Esophagus muscularis mucosa (tissue), 3 donors: ENCODE results near the gene EIF2S2.

ENCODE experiments used
- EP300 ChIP-seq: sonication (generic); formaldehyde crosslinking; IDR thresholded peaks from one replicate; pipeline ENCODE4 v1.6.1; 2017; ENCODE audit warnings: antibody characterized with exemption
- TF ChIP-seq, protein P1 (sequence below), 3 experiments: fragments of 200-600 bp in 2 of 3; fragments of 450-650 bp in 1 of 3; sonication (generic) in 2 of 3; IDR thresholded peaks; one replicate each; pipeline ENCODE4 v1.5.1; 2017 to 2019; ENCODE audit warnings: antibody characterized with exemption in 3 of 3, mild to moderate bottlenecking in 2 of 3, moderate library complexity in 1 of 3

DNA sequence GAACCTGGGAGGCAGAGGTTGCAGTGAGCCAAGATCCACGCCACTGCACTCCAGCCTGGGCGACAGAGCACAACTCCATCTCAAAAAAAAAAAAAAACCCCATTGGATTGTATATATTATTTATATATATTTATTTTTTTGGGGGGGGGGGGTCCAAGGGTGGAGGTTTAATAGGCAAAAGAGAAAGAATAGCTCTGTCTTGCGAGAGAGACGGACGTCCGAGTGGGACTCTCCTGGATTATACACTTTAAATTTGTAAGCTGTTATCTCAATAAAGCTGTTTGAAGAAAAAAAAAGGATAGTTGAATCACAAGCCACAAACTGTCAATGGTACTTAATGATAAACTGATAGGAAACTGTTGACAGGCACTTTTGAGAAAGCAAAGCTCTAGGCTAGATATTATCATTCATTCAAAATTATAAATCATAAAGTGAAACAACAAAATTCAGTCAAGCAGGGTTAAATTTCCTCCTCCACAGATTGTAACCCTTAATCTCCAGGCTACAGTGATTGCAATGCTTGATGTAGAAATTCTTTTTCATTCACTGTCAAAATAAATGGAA is 20.3 kb downstream of the EIF2S2 start:
- TF ChIP-seq, protein P1, sequence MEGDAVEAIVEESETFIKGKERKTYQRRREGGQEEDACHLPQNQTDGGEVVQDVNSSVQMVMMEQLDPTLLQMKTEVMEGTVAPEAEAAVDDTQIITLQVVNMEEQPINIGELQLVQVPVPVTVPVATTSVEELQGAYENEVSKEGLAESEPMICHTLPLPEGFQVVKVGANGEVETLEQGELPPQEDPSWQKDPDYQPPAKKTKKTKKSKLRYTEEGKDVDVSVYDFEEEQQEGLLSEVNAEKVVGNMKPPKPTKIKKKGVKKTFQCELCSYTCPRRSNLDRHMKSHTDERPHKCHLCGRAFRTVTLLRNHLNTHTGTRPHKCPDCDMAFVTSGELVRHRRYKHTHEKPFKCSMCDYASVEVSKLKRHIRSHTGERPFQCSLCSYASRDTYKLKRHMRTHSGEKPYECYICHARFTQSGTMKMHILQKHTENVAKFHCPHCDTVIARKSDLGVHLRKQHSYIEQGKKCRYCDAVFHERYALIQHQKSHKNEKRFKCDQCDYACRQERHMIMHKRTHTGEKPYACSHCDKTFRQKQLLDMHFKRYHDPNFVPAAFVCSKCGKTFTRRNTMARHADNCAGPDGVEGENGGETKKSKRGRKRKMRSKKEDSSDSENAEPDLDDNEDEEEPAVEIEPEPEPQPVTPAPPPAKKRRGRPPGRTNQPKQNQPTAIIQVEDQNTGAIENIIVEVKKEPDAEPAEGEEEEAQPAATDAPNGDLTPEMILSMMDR (IDR thresholded peaks at IDR 0.05) = no peak
- no peak for TF ChIP-seq EP300
